Measurements from ENCODE around the gene ZNF316. TPM values are rescaled to one million over a fixed set of nuclear protein-coding genes. Genes with fewer than 3 reads are reported as not detected.

Gene ZNF316
- total RNA-seq, 1 donor from 2014 or later, result 59.7 TPM

- Mint-ChIP-seq H3K27ac (no peak overlapping the region), H3K4me3 (ENCODE audit: low read depth) (no peak overlapping the region), H3K27me3 (no peaks in the 10 kb centered on the region), H3K36me3 (ENCODE audit: insufficient read depth) (peaks cover 22% of the 10 kb centered on the region), H3K9me3 (ENCODE audit: low read depth) (no peaks in the 10 kb centered on the region), H3K4me1 (ENCODE audit: low read depth) (no peaks in the 10 kb centered on the region)
- DNase-seq (ENCODE audit: low spot score, unreplicated experiment), result no peak
- no peak for TF ChIP-seq CTCF (IDR thresholded peaks at IDR 0.05; ENCODE audit: unreplicated experiment)
These were observed 10.0 kb downstream of the ZNF316 start for GRCh38 chr7:6647080-6647479.

DNA sequence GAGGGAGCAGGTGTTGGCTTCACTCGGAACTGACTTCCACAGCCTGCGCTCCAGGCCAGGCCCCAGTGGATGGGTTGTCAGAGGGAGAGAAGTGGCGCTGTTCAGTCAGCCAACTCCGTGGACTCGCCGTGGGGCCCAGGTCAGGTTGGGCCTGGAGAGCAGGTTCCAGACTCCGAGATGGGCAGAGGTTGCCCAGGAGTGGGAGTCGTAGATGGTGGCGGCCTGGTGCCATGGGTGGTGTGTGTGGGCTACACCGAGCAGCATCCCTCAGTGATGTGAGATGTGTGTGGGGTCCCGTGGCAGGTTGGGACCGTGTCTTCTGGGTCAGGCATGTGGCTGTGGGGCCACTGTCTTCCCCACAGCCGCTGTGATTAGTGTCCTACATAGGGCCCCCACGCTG lies 10.4 kb downstream of the ZNF316 start:
- peaks cover 24% of the 10 kb centered on the region for H3K36me3 Mint-ChIP-seq (ENCODE audit: insufficient read depth)
- DNase-seq (ENCODE audit: low spot score, unreplicated experiment), result no peak
- H3K4me3 Mint-ChIP-seq (ENCODE audit: low read depth), result no peak overlapping the region
- no peaks in the 10 kb centered on the region for H3K4me1 Mint-ChIP-seq (ENCODE audit: low read depth)
- no peaks in the 10 kb centered on the region for H3K27me3 Mint-ChIP-seq
- no peak overlapping the region for H3K27ac Mint-ChIP-seq
- H3K9me3 Mint-ChIP-seq (ENCODE audit: low read depth), result no peaks in the 10 kb centered on the region
- TF ChIP-seq CTCF (IDR thresholded peaks at IDR 0.05; ENCODE audit: unreplicated experiment), result no peak

DNA sequence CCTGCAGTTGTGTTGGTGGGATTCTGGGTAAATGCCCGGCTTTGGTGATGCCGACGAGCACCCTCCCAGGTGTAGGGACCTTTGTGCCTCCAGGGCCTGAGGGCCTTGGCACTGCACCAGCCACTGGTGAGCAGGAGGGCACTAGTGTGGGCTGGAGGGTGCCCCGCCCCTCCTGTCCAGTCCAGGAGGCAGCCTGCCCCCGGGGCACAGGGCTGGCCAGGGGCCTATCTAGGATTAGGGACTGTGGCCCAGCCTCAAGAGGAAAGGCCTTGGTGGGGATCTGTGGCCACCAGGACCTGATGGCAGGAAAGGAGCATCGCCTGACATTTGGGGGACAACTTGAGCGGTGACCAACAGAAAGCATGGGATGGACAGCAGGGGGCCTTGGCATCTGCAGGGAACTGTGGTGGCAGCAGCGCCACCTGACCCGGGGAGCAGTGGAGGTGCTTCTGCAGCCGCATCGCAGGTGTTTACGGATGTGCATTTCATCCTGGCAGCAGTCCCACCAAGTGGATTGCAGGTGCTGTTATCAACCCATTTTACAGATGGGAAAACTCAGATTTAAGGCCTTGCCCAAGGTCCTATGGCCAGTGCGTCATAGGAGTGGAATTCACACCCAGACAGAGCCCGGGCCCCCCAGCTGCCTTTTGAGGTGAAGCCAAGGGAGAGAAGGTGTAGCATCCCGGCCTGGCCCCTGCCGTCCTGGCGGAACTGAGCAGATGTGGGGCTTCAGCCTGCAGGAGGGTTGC lies 11.1 kb downstream of the ZNF316 start:
- no peaks in the 10 kb centered on the region for H3K4me1 Mint-ChIP-seq (ENCODE audit: low read depth)
- no peak overlapping the region for H3K4me3 Mint-ChIP-seq (ENCODE audit: low read depth)
- peaks cover 24% of the 10 kb centered on the region for H3K36me3 Mint-ChIP-seq (ENCODE audit: insufficient read depth)
- no peaks in the 10 kb centered on the region for H3K9me3 Mint-ChIP-seq (ENCODE audit: low read depth)
- DNase-seq (ENCODE audit: low spot score, unreplicated experiment), result no peak
- no peak for TF ChIP-seq CTCF (IDR thresholded peaks at IDR 0.05; ENCODE audit: unreplicated experiment)
- no peak overlapping the region for H3K27ac Mint-ChIP-seq
- H3K27me3 Mint-ChIP-seq, result no peaks in the 10 kb centered on the region

GRCh38 chr7:6648815-6649104 lies 11.6 kb downstream of the ZNF316 start:
- H3K36me3 Mint-ChIP-seq (ENCODE audit: insufficient read depth), result peaks cover 24% of the 10 kb centered on the region
- DNase-seq (ENCODE audit: low spot score, unreplicated experiment), result no peak

DNA sequence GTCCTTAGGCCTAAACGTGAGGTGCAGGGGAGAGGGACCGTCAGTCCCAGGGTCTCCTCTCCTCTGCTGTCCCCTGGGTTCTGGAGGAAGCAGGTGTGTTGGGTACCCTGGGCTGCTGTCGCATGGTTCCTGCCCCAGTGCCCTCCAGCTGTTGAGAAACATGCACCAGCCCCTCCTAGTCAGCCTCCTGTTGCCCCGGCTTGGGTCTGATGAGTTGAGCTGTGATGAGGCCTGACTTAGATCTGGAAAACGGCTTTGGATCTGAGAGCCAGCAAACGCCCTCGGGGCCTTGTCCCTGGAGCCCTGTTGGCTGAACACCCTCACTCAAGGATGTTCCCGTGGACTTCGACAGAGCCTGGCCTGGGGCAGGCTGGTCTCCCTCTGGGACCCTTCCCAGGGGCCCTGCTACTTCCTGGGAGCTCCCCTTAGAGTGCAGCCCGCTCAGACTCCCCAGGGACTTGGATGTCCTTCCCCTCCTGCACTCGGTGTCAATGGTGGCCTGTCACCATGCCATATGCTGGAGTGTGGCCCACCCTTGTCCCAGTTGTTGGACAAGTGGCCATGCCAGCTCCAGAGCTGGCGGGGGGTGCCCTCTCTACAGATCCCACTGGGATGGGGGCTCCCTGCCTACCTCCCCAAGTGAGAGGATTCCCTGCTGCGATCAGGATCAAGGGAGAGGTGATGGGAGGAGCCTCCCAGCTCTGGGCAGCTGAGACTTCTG lies 12.3 kb downstream of the ZNF316 start:
- Mint-ChIP-seq H3K27ac (no peak overlapping the region), H3K36me3 (ENCODE audit: insufficient read depth) (peaks cover 24% of the 10 kb centered on the region)

More at GRCh38 chr7:6648815-6649104, 11.6 kb downstream of the ZNF316 start:
- H3K9me3 Mint-ChIP-seq (ENCODE audit: low read depth), result no peaks in the 10 kb centered on the region
- H3K27ac Mint-ChIP-seq, result no peak overlapping the region
- no peak overlapping the region for H3K4me3 Mint-ChIP-seq (ENCODE audit: low read depth)
- no peaks in the 10 kb centered on the region for H3K27me3 Mint-ChIP-seq
- TF ChIP-seq CTCF (IDR thresholded peaks at IDR 0.05; ENCODE audit: unreplicated experiment), result no peak
- no peaks in the 10 kb centered on the region for H3K4me1 Mint-ChIP-seq (ENCODE audit: low read depth)

More for the DNA sequence above, 12.3 kb downstream of the ZNF316 start:
- Mint-ChIP-seq H3K27me3 (no peaks in the 10 kb centered on the region), H3K4me1 (ENCODE audit: low read depth) (no peaks in the 10 kb centered on the region), H3K9me3 (ENCODE audit: low read depth) (no peaks in the 10 kb centered on the region), H3K4me3 (ENCODE audit: low read depth) (no peak overlapping the region)
- no peak for TF ChIP-seq CTCF (IDR thresholded peaks at IDR 0.05; ENCODE audit: unreplicated experiment)
- no peak for DNase-seq (ENCODE audit: low spot score, unreplicated experiment)
